ENCODE results near the gene LBX2. TPM values are rescaled to one million over a fixed set of nuclear protein-coding genes. Genes with fewer than 3 reads are reported as not detected.
A peak's percentile ranks its signal among the peaks of the same experiment; 100 is the strongest.

Gene LBX2
- total RNA-seq, 1 experiment from 2014 or later, result 1.9 TPM

- DNase-seq (ENCODE audit: extremely low read depth, low read depth), result no peak
These were observed 27.3 kb upstream of the LBX2 start for GRCh38 chr2:74526649-74527230.

GRCh38 chr2:74525717-74526648, 26.6 kb upstream of the LBX2 start, which contains the start of gene DQX1:
DQX1 (minus strand) TSS chr2:74526231; CDS start chr2:74525729, 502 bp downstream.
- no peak for DNase-seq (ENCODE audit: extremely low read depth, low read depth)

- no peak for DNase-seq (ENCODE audit: extremely low read depth, low read depth)
These were observed 25.7 kb upstream of the LBX2 start for GRCh38 chr2:74524955-74525716.

- no peak for DNase-seq (ENCODE audit: extremely low read depth, low read depth)
These were observed 24.6 kb upstream of the LBX2 start for GRCh38 chr2:74524005-74524404.

GRCh38 chr2:74522516-74522915, 23.1 kb upstream of the LBX2 start:
- DNase-seq (ENCODE audit: extremely low read depth, low read depth), result no peak

- DNase-seq (ENCODE audit: extremely low read depth, low read depth), result no peak
These were observed 17.2 kb upstream of the LBX2 start for GRCh38 chr2:74516650-74517049.

GRCh38 chr2:74515981-74516633, 16.7 kb upstream of the LBX2 start:
- no peak for DNase-seq (ENCODE audit: extremely low read depth, low read depth)

DNA sequence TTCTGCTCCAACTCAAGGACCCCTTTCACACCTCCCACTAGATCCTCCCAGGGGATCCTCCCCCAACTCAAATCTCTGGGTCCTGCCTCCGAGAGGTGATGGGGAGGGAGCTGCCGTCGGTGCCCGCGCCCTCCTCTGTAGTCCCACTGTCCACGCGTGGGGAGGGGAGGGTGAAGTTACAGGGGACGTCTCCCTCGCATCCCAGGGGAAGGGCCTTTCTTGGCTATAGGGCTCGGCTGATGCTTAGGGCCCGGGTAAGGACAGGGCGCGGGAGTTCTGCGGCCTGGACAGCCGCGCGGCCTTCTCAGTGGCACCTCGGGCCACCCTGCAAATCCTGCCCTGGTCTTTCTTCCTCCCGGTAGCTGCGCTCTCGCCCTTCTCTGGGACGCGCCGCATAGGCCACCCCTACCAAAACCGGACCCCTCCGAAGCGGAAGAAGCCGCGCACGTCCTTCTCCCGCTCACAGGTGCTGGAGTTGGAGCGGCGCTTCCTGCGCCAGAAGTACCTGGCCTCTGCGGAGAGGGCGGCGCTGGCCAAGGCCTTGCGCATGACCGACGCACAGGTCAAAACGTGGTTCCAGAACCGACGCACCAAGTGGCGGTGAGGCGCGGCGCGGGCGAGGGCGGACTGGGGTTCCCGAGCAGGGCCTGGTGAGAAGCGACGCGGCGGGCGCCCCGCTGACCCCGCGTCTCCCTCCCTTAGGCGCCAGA, 16.0 kb upstream of the LBX2 start:
- no peak for DNase-seq (ENCODE audit: extremely low read depth, low read depth)

- DNase-seq (ENCODE audit: extremely low read depth, low read depth), result no peak
These were observed 15.2 kb upstream of the LBX2 start, which contains the start of gene TLX2 for GRCh38 chr2:74514368-74515270. TLX2 (plus strand) TSS chr2:74514450; CDS start chr2:74514807, 357 bp downstream.

DNA sequence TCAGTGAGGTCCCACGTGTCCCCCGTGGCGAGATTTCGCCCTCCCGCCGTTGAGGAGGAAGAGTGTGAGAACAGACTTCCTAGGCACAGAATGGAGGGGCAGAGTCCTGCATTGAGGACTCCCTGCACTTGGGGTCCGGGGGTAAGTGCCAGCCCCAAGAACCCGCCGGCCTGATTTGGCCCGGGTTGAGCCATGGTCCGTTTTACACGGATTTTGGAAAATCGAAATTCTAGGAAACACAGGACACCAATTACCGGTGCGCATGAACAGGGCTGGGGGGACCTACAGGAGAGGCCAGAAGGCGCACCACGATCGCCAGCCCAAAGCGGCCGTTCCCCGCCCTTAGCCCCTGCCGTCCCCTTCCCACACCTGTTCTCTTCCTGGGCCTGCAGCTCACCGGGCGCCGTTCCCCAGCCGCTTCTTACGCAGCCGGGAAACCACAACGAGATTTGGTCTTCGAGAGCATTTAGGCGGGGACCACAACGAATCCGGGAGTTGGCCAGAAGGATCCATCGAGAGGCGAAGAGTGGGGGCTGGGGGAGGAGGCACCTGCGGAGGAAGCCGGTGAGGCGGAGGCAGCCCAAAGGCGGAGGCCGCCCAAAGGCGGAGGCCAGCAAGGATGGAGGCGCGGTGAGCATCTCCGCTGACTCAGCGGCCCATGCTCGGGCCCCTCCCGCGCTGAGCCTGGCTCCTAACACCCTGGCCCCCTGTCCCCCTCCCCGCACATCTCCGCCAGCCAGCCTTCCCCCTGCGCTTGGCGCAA, 14.4 kb upstream of the LBX2 start:
- DNase-seq (ENCODE audit: extremely low read depth, low read depth), result no peak

DNA sequence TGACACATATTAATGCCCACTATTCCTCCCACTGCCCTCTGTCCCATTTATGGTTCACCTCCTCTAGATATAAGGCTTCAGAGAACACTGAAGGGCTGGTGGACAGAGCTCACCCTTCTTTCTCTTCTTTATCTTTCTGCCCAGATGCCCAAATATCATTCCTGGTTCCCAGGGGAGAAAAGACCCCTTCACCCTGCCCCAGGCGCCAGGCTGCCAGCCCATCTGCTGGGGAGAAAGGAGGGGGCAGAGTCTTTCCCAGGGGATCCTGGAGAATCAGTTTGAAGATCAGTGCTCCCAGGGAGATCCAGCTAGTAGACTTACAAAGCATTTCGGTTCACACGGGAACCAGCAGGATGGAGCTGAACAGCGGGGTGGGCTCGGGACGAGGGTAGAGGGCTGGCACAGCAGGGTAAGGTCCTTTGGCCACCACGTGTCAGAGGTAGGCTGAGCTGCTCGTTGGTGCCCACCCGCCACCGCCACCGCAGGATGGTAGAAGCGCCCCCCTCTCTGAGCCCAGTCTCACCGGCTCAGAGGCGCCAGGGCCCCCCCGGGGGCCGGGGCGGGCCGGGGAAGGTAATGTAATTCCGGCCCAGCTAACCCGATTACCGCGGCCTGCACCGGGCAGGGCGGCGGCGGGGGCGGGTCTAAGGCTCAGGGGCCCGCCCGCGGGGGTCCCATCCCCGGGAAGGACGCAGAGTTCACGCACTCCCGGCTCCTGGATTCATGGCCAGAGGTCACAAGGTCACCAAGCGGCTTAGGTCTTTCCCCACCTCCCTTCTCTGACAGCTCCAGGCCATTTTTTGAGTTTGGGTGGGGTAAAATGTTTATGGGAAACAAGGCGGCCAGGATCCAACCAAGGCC, 13.6 kb upstream of the LBX2 start:
- DNase-seq (ENCODE audit: extremely low read depth, low read depth), result no peak

DNA sequence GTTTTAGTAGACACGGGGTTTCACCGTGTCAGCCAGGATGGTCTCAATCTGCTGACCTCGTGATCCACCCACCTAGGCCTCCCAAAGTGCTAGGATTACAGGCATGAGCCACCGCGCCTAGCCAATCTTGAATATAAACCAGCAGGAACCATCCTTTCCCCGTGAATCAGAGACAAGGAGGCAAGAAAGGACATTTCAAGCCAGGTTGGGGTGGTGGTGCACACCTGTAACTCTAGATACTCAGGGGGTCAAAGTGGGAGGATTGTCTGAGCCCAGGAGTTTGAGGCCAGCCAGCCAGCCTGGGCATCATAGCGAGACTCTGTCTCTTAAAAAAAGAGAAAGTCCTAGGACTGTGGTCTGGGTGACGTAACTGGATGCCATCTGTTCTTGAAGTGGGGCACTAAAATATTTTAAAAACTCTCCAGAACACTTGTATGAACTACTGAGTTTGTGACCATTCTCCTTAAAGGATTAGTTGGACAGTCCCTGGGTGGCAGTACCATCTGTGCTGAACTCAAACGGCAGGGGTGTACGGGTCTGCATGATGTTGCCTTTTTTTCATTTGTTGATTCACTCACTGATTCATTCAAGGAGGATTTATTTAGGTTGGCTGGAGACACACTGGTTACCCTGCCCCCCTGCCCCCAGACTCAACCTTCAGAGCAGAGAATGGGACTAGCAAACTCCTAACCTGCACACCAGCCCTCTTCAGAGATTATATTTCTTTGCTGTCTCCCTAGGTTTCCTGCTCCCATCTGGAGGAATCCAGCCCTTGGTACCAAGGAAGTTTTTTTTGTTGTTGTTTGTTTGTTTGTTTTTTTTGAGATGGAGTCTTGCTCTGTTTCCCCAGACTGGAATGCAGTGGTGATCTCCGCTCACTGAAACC, 11.9 kb upstream of the LBX2 start:
- DNase-seq (ENCODE audit: extremely low read depth, low read depth), result no peak

- no peak for DNase-seq (ENCODE audit: extremely low read depth, low read depth)
These were observed 10.9 kb upstream of the LBX2 start for GRCh38 chr2:74510272-74510671.

- no peak for DNase-seq (ENCODE audit: extremely low read depth, low read depth)
These were observed 8.6 kb upstream of the LBX2 start for GRCh38 chr2:74507926-74508520.

GRCh38 chr2:74507145-74507925, 7.9 kb upstream of the LBX2 start, which contains the start of gene PCGF1:
PCGF1 (minus strand) TSS chr2:74507695; CDS start chr2:74507668, 27 bp downstream.
- peak; percentile 98 for DNase-seq (ENCODE audit: extremely low read depth, low read depth)
